ENCODE data around the gene UBASH3B.

The UBASH3B gene

DNA sequence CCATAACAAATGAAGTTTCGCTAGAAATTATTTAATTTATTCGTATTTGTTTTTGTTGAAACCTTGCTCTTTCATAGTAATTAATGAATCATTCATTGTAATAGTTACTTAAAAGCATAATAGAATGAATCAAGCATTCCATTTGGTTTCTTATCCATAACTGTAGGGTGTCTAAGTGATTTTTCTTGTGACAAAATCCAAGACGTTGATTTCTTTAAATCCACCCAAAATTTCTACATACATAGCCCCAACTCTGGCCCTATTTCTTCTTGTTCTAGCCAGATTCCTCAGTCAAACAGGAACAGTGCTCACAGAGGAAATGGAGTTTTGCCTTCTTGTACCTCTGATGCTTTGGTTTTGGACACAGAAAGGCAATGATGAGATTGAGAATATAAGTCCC, 25.5 kb downstream of the UBASH3B start:
- no peak for TF ChIP-seq YY1 (IDR thresholded peaks at IDR 0.05; ENCODE audit: low read depth)
- TF ChIP-seq NFIC (IDR thresholded peaks at IDR 0.05), result no peak
- no peak for TF ChIP-seq EP300 (IDR thresholded peaks at IDR 0.05; ENCODE audit: borderline replicate concordance)
- TF ChIP-seq FOXM1 (IDR thresholded peaks at IDR 0.05; ENCODE audit: borderline replicate concordance, low read depth), result no peak
- no peak for TF ChIP-seq ZBTB7A (IDR thresholded peaks at IDR 0.05; ENCODE audit: low read depth)
- TF ChIP-seq CREB1 (IDR thresholded peaks at IDR 0.05; ENCODE audit: low read depth), result no peak
- no peak for TF ChIP-seq TAF1 (IDR thresholded peaks at IDR 0.05; ENCODE audit: low read depth)
- TF ChIP-seq, protein P1, sequence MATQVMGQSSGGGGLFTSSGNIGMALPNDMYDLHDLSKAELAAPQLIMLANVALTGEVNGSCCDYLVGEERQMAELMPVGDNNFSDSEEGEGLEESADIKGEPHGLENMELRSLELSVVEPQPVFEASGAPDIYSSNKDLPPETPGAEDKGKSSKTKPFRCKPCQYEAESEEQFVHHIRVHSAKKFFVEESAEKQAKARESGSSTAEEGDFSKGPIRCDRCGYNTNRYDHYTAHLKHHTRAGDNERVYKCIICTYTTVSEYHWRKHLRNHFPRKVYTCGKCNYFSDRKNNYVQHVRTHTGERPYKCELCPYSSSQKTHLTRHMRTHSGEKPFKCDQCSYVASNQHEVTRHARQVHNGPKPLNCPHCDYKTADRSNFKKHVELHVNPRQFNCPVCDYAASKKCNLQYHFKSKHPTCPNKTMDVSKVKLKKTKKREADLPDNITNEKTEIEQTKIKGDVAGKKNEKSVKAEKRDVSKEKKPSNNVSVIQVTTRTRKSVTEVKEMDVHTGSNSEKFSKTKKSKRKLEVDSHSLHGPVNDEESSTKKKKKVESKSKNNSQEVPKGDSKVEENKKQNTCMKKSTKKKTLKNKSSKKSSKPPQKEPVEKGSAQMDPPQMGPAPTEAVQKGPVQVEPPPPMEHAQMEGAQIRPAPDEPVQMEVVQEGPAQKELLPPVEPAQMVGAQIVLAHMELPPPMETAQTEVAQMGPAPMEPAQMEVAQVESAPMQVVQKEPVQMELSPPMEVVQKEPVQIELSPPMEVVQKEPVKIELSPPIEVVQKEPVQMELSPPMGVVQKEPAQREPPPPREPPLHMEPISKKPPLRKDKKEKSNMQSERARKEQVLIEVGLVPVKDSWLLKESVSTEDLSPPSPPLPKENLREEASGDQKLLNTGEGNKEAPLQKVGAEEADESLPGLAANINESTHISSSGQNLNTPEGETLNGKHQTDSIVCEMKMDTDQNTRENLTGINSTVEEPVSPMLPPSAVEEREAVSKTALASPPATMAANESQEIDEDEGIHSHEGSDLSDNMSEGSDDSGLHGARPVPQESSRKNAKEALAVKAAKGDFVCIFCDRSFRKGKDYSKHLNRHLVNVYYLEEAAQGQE (IDR thresholded peaks at IDR 0.05; ENCODE audit: low read depth), result no peak
- TF ChIP-seq EGR1 (IDR thresholded peaks at IDR 0.05), result no peak
- TF ChIP-seq, protein P2, sequence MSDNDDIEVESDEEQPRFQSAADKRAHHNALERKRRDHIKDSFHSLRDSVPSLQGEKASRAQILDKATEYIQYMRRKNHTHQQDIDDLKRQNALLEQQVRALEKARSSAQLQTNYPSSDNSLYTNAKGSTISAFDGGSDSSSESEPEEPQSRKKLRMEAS (IDR thresholded peaks at IDR 0.05), result no peak
- no peak for TF ChIP-seq RAD21 (IDR thresholded peaks at IDR 0.05; ENCODE audit: low read depth)
- TF ChIP-seq CEBPB (IDR thresholded peaks at IDR 0.05), result no peak
- TF ChIP-seq TCF12 (IDR thresholded peaks at IDR 0.05; ENCODE audit: low read depth), result no peak

DNA sequence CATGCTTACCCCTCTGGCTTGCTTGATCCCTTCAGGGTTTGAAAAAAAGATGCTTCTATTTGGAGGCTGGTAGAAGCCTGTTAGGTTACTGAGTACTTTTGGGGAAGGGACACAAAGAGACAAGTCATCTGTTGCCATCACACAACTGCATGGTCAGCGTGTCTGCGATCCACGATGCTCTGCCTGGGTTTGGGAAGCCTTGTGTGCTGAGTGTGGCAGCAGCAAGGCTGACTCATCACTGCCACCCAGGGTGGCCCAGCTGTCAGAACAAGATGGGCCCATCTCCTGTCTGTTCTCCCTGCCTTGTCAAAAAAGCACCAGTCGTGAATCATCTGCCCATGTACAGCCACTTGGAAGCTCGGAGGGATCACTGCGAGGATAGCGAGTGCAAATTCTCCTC, 26.2 kb downstream of the UBASH3B start:
- TF ChIP-seq, protein P2 (IDR thresholded peaks at IDR 0.05), result no peak
- TF ChIP-seq EP300 (IDR thresholded peaks at IDR 0.05; ENCODE audit: borderline replicate concordance), result no peak
- TF ChIP-seq RAD21 (IDR thresholded peaks at IDR 0.05; ENCODE audit: low read depth), result no peak
- TF ChIP-seq TEAD4 (IDR thresholded peaks at IDR 0.05), result no peak
- no peak for TF ChIP-seq FOXM1 (IDR thresholded peaks at IDR 0.05; ENCODE audit: borderline replicate concordance, low read depth)
- TF ChIP-seq TCF12 (IDR thresholded peaks at IDR 0.05; ENCODE audit: low read depth), result no peak

DNA sequence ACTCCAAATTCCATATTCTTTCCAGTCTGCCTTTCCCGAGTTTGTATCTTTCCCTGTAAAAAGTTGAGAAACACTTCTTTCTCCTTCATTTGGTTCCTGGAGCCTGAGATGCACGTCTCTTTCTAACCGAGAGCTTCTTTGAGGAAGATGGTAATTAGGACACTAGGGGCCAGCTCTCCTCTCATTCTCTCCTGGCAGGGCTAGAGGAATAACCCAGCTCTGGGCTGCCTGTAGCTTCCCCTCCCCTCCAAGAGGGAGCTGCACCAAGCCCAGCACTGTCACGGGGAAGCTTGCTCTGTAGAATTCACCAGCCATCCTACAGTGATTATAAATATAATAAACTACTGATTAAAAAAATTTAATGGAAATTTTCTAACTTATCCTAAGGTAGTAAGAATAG, 26.9 kb downstream of the UBASH3B start:
- no peak for TF ChIP-seq TEAD4 (IDR thresholded peaks at IDR 0.05)
- no peak for TF ChIP-seq YY1 (IDR thresholded peaks at IDR 0.05; ENCODE audit: low read depth)
- no peak for TF ChIP-seq CEBPB (IDR thresholded peaks at IDR 0.05)
- no peak for TF ChIP-seq RAD21 (IDR thresholded peaks at IDR 0.05; ENCODE audit: low read depth)
- TF ChIP-seq, protein P2 (IDR thresholded peaks at IDR 0.05), result no peak
- TF ChIP-seq ZBTB7A (IDR thresholded peaks at IDR 0.05; ENCODE audit: low read depth), result no peak
- TF ChIP-seq EGR1 (IDR thresholded peaks at IDR 0.05), result no peak
- no peak for TF ChIP-seq EP300 (IDR thresholded peaks at IDR 0.05; ENCODE audit: borderline replicate concordance)
- TF ChIP-seq TCF12 (IDR thresholded peaks at IDR 0.05; ENCODE audit: low read depth), result no peak

DNA sequence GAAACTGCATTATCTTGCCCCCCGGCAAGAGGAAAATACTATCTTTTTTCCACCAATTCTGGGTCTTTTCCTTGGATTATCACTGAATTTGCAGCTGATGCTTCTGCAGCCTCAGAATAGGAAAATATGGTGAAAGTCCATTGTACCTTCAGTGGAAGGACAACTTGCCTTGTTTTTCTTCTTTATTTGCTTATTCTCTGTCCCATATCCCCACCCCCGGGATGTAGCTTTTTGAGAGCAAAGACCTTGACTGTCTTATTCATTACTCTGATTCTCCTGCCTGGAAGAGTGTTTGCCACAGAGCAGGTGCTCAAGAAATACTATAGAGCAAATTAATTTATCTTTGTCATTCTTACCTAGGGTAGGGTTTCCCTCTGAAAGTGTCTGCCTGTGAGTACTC, 29.5 kb downstream of the UBASH3B start:
- TF ChIP-seq CREB1 (IDR thresholded peaks at IDR 0.05; ENCODE audit: low read depth) (no peak), EGR1 (IDR thresholded peaks at IDR 0.05) (no peak), RAD21 (IDR thresholded peaks at IDR 0.05; ENCODE audit: low read depth) (no peak), FOXM1 (IDR thresholded peaks at IDR 0.05; ENCODE audit: borderline replicate concordance, low read depth) (no peak), ZBTB7A (IDR thresholded peaks at IDR 0.05; ENCODE audit: low read depth) (no peak)
- TF ChIP-seq, protein P2 (IDR thresholded peaks at IDR 0.05), result no peak

DNA sequence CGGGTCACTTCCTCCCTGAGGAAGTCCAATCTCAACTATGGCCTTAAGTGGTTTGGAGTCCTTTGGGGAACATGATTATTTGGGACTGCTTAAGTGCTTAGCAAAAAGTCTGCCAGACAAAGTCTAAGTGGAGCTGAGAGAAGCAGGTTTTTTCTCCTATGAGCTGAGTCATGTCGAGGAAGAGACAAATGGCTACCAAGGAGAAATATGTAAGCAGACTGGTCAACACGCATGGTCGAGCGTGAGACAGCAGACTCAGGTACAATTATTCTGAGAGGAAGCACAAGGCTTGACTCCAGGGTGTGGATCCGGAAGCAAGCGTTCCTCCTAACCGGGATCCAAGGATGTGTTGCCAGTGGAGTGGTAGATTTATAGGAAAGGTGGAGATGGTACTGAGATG, 30.6 kb downstream of the UBASH3B start:
- no peak for TF ChIP-seq CEBPB (IDR thresholded peaks at IDR 0.05)

DNA sequence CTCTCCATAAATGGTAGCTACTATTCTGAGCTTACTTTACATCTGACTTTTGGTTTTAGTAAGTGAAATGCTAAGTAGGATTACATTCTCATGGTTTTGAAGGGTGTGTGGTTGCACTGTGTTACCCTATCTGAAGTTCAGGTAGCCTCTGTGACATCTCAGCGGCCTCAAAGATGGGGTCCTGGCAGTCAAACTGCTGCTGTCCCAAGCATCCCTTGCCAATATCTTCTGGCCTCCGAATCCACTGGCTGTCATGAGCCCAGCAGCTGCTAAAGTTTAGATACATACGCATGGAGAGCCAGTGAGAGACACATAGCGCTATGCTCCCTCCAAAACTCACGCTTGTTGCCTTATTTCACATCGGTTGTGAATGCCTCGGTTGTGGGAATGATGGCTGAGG, 34.9 kb downstream of the UBASH3B start:
- TF ChIP-seq CEBPB (IDR thresholded peaks at IDR 0.05) (no peak), TAF1 (IDR thresholded peaks at IDR 0.05; ENCODE audit: low read depth) (no peak), YY1 (IDR thresholded peaks at IDR 0.05; ENCODE audit: low read depth) (no peak), EP300 (IDR thresholded peaks at IDR 0.05; ENCODE audit: borderline replicate concordance) (no peak), NFIC (IDR thresholded peaks at IDR 0.05) (no peak), TCF12 (IDR thresholded peaks at IDR 0.05; ENCODE audit: low read depth) (no peak), EGR1 (IDR thresholded peaks at IDR 0.05) (no peak), TEAD4 (IDR thresholded peaks at IDR 0.05) (no peak), RAD21 (IDR thresholded peaks at IDR 0.05; ENCODE audit: low read depth) (no peak), CREB1 (IDR thresholded peaks at IDR 0.05; ENCODE audit: low read depth) (no peak), FOXM1 (IDR thresholded peaks at IDR 0.05; ENCODE audit: borderline replicate concordance, low read depth) (no peak), ZBTB7A (IDR thresholded peaks at IDR 0.05; ENCODE audit: low read depth) (no peak)
- TF ChIP-seq, protein P1 (IDR thresholded peaks at IDR 0.05; ENCODE audit: low read depth), result no peak
- TF ChIP-seq, protein P2 (IDR thresholded peaks at IDR 0.05), result no peak
- TF ChIP-seq, protein P3, sequence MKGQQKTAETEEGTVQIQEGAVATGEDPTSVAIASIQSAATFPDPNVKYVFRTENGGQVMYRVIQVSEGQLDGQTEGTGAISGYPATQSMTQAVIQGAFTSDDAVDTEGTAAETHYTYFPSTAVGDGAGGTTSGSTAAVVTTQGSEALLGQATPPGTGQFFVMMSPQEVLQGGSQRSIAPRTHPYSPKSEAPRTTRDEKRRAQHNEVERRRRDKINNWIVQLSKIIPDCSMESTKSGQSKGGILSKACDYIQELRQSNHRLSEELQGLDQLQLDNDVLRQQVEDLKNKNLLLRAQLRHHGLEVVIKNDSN (IDR thresholded peaks at IDR 0.05), result no peak
